HuH-7 (cell line): ENCODE measurements around the gene PDPR.
A peak's percentile ranks its signal among the peaks of the same experiment; 100 is the strongest.
"Not testable (repeated sequence)": the region's sequence is repeated elsewhere in the genome, so short reads cannot be mapped to it uniquely, and the experiment has no call there.

Experiments used
- DNase-seq: peaks from one replicate; pipeline ENCODE4 v3.0.0; 2011; ENCODE audit warnings: low spot score

The PDPR gene

DNA sequence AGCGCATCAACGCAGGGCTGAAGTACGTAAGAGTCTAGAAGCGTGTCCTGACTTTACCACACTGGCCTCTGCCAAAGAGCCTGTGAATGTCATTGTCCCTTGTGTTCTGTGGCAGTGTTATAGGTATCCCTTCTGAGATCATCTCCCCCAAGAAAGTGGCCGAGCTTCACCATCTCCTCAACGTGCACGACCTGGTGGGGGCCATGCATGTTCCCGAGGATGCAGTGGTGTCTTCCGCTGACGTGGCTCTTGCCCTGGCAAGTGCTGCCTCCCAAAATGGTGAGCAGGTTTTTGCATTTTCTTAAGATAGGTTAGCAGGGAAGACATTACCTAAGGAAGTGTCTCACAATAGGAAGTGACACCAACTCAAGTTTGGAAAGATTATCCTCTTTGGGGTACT, 14.7 kb downstream of the PDPR start:
- not testable (repeated sequence) for DNase-seq

DNA sequence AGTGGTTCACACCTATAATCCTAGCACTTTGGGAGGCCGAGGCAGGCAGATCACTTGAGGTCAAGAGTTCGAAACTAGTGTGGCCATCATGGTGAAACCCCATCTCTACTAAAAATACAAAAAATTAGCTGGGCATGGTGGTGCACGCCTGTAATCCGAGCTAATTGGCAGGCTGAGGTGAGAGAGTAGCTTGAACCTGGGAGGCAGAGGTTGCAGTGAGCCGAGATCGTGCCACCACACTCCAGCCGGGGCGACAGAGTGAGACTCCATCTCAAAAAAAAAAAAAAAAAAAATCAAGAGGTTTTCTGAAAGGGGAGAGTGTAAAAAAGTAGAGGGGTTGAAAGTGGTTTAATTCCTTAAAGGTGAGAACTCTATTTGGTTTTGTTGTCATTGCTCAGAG, 21.7 kb downstream of the PDPR start:
- not testable (repeated sequence) for DNase-seq

DNA sequence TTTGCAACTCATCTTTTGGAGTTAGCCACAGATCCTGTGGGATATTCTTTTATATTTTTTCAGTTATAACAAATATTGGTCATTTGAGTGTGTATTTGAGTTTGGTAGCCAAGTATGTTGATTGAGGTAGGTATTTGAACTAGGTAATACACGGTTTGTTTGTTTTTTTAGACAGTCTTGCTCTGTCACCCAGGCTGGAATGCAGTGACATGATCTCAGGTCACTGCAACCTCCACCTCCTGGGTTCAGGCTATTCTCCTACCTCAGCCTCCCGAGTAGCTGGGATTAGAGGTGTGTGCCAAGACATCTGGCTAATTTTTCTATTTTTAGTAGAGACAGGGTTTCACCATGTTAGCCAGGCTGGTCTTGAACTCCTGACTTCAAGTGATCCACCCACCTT, 22.5 kb downstream of the PDPR start:
- DNase-seq = not testable (repeated sequence)

DNA sequence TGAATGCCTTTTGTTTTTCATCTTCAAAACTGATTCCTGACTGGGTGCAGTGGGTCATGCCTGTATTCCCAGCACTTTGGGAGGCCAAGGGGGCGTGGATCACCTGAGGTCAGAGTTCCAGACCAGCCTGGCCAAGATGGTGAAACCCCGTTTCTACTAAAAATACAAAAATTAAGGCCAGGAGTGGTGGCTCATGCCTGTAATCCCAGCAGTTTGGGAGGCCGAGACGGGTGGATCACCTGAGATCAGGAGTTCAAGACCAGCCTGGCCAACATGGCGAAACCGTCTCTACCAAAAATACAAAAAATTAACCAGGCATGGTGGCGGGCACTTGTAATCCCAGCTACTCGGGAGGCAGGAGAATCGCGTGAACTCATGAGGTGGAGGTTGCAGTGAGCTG, 28.6 kb downstream of the PDPR start:
- DNase-seq = not testable (repeated sequence)

DNA sequence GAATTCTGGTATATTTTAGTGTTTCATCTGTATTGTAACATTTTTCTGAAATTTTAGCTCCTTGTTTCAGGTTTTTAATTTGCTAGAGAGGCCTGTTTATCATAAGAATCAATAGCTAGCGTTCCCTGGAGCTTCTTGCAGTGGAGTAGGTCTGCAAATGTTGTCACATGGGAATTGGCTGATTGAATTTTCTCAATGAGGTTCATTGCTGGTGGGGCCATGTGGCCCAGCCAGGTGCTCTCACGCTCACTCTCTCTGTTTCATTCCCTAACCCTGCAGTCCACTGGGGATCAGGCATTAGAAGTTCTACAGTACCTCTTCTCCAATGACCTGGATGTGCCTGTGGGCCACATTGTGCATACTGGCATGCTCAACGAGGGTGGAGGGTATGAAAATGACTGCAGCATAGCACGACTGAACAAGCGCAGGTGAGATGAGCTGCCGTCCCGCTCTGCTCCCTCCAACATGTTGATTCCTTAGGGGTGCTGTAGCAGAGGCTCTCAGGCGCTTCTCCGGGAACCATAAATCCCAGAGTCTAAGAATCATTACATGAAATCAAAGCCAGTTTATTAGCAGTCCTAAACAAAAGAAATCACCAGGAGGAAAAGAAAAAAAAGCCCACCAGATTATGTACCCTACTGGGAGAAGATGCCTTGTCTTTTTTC, 29.2 kb downstream of the PDPR start:
- DNase-seq = not testable (repeated sequence)

DNA sequence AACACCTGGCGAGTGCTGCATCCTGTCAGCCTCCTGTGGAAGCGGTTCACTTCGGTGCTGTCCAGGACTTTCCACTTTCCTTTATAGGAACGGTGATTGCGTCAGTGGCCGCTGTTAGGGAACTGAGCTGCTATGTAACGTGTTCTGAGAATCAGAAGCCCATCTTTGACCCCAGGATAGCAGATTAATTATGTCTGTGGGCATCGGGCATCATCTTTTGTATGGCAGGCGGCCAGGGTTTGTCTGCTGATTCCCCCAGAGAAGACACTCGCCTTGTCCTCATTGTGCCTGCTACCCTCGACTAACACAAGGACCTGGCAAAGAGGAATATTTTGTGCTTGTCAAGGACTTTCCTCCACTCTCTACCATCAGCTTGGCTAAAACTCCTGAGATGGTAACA, 33.7 kb downstream of the PDPR start:
- not testable (repeated sequence) for DNase-seq

DNA sequence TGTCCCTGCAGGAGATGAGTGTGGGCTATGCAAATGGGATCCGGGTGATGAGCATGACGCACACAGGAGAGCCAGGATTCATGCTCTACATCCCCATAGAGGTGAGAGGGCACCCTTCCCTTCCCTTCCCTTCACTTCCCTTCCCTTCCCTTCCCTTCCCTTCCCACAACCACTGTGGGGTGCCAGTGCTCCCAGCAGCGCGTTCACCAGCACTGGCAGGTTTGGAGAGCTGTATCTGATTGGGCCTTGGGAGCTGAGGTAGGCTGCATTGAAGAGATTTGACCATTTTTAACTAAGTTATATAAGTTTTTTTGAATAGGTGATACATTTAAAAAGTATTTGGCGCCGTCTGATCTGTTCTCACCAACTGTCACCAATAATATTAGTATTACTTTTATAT, 34.3 kb downstream of the PDPR start:
- not testable (repeated sequence) for DNase-seq

DNA sequence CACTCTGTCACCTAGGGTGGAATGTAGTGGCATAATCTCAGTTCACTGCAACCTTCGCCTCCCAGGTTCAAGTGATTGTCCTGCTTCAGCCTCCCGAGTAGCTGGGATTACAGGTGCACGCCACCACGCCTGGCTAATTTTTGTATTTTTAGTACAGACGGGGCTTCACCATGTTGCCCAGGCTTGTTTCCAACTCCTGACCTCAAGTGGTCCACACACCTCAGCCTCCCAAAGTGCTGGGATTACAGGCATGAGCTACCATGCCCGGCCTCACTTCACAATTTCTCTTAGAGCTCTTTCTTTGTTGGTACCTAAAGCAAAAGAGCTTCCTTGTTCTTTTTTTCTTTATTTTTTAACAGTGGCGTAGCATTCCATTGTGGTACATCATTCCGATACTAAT, 35.2 kb downstream of the PDPR start:
- not testable (repeated sequence) for DNase-seq

DNA sequence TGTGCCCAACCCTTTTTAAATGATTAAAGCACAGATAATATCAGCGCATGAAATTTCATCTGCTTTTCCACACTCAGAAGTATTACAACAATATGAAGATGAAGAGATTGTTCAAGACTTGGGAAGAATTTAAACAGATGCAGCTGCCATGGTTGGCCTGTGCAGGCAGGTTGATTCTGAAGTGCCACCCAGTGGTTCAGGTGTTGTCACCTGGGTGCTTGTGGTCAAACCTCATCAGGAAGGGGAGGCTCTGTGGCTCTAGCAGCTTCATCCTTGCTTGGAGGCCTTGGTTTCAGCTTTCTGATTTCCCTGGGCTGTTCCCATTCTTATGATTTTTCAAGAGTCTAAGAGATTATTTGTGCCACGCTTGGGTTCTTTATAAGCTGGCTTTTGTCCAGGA, 37.3 kb downstream of the PDPR start:
- DNase-seq = no peak

DNA sequence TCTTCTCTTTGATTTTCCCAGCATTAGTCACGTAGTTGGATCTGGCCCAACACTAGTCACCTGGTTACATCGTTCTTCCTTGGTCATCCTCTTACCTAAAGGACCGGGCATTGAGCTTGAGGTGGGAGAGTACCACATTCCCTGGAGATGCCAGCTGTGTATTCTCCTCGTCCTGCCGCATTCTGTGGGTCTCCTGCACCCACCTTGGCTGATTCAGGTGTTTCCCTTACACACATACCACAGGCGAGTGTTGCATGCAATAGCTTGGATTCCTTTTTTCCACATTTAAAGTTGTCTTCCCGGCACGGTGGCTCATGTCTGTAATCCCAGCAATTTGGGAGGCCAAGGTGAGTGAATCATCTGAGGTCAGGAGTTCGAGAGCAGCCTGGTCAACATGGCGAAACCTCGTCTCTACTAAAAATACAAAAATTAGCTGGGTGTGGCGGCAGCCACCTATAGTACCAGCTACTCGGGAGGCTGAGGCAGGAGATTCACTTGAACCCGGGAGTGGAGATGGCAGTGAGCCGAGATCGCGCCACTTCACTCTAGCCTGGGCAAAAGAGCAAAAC, 37.9 kb downstream of the PDPR start:
- no peak for DNase-seq

DNA sequence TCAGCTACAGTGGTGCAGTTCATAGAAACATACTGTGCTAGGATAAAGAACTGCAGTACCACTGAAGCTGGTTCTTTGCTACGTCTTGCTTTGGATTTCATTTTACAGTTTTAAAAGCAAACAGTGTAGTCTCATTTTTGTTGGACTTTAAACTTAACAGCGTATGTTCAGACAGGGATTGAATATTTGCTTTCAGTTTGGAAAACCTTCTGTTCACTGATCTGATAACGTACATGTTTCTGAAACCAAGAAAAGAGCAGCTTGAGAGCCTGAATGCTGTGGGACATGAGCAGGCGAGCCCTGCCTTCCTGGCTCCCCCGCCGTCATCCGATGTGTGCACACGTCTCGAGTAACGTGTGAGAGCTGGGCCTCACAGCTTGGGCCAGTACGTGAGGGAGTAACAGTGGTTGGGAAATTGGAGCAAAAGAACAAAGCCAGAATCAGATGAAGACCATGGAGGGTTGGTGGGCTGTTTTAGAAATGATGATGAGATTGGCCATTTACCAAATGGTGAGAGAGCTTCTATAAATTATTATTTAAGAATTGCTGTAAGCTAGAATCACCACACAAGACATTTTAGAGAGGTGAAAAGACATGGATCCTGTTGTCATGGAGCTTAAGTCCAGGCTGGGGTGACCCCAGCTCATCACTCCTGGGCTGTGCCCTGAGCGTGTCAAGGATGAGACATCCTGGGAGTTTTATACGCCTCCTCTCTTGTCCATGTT, 38.6 kb downstream of the PDPR start:
- DNase-seq = peak; percentile 73

DNA sequence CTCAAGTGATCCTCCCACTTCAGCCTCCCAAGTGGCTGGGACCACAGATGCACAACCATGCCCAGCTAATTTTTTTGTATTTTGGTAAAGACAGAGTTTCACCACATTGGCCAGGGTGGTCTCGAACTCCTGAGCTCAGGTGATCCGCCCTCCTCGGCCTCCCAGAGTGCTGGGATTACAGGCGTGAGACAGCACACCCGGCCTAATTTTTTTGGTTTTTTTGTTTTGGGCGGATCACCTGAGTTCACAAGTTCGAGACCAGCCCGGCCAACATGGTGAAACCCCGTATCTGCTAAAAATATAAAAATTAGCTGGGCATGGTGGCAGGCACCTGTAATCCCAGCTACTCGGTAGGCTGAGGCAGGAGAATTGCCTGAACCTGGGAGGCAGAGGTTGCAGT, 40.6 kb downstream of the PDPR start:
- not testable (repeated sequence) for DNase-seq

DNA sequence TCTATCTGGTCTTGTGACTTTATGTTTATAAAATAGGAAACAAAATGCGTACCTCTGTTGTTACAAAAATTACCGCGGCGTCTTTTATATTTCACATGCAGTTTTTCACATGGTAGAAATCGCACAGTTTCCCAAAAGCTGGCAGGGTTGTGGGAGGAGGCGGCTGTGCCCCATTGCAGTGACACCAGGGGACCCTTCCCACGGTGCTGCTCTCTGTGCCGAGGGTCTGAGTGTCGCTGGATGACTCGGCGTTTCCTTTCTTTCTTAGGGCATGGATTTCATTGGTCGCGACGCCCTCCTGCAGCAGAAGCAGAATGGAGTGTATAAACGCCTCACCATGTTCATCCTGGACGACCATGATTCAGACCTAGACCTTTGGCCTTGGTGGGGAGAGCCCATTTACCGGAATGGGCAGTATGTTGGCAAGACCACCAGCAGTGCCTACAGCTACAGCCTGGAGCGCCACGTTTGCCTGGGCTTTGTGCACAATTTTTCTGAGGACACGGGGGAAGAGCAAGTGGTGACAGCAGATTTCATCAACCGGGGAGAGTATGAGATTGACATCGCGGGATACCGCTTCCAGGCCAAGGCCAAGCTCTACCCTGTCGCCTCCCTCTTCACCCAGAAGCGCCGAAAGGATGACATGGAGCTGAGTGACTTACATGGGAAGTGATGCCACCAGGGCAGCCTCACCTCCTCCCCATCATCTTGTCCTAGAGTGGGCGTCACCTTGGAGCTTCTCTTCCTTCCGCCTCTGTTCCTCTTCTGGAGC, 42.3 kb downstream of the PDPR start:
- DNase-seq = no peak

DNA sequence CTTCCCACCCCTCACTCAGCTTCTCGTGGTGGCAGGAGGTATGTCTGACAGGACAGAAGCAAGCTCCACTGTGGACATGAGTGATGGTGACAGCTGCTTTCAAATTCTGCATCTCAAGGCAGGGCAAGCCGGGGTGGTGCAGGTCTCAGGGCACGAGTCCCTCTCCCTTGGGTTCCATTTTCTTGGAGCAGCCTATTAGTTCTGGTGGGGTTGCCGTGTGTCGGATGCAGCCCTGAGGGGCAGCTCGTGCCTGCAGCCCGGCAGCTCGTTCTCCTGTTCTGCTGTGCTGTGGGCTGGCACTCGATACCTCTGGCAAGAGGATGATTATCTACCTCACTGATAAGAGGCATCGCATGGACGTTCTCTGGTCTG, 43.0 kb downstream of the PDPR start:
- DNase-seq = peak; percentile 47

DNA sequence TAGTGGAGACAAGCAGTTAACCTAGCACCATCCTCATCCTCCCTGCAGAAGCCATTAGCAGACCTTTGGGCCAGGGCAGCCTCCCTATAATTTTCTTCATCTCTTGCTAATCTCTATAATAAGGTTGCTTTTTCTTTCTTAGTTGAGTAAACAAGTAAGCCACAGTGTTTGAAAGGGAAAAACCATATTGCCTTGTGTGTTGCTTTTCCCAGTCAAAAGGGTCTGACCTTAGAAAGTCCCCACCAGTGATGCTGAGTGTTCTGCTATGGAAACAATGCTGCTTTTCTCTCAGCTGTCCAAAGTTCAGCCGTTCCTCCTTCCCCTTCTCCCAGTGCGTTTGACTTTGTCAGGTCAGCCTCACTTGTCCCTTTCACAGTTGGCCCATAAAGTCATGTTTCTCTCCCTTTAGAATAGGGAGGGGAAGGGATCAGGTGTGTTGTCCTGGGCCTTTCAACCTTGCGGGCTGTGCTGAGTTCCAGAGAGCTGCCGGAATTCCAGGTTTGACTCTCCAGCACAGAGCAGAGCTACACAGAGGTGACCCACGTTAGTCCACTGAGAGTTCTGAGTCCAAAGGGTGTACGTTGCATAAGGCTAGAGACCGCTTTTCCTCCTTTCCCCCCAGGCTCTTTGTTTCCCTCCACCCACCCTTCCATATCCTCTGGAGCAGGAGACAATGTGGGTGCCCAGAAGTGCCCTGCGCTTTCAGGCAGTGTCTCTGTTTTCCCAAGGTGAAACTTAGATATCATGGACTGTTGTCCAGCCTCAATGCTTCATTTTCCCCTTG, 43.5 kb downstream of the PDPR start:
- DNase-seq = peak; percentile 87

DNA sequence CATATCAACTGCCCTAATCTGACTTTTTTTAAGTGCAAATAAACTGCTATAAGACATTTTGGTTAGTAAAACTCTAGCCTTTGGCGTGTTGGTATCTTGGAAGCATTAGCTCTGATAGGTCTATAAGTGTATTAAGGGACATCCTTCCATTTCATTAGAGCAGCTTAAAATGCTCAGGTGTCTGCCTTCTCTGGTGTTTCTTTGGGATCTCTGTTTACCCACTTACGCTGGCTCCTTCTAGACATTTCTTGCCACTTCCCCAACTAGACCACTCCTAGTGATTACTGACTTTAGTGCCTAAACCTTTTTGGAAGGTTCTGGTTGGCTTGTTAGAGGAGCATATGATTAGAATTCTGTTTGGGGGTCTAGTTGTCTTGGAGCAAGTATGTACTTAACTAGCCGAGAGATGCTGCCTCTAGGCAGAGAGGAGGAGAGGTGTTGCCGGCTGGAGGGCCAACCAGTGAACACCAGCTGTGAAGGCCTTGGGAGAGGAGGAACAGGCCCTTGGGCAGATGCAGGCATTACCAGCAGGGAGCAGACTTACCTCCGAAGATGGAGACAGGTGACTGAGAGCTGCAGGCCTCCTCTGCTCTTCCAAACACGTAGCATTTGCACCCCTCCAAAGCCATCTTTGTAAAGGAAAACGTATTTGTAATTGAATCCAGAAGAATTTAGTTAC, 44.3 kb downstream of the PDPR start:
- DNase-seq = peak; percentile 46

DNA sequence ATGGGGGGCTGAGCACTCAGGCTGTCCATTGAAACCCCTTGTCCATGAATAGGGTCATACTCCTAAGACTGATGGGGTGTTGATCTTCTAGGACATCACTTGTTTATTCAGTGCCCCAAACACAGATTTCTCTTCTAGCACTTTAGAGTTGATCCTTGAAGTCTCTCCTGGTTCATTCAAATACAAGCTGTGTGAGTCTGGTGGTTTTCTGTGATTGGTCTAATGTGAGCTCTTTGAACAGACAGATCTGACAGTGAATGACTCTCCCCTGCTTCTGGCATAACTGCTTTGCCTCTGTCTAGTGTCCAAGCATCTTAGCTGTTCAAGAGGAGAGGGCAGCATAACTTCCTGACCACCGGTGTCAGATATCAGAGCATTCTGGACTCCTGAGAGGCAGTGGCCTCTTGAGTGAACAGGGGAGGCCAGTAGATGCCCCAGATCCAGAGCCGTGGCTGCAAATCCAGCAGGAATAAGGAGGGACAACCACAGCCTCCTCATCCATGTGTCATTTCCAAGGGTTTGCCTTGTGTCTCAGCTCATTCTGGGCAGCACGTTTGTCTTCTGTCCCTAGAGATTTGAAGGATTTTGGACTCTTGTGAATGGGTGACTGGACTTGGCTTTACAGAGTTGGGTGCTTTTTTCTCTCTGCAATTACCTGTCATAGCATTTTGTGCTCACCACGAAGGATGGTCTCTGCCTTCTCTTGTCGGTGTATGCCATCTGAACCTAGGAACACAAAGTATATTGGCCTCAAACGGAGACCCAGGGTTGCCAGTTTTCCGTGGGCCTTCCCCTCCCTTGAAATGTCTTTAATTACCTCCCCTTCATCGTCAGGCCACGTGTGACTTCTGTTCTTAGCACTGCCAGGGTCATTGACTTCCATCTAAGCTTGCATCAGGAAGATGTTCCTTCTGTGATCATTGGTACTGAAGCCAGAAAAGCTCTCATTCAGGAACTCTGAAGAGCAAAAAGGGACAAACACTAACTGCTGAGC, 45.5 kb downstream of the PDPR start:
- DNase-seq = no peak

DNA sequence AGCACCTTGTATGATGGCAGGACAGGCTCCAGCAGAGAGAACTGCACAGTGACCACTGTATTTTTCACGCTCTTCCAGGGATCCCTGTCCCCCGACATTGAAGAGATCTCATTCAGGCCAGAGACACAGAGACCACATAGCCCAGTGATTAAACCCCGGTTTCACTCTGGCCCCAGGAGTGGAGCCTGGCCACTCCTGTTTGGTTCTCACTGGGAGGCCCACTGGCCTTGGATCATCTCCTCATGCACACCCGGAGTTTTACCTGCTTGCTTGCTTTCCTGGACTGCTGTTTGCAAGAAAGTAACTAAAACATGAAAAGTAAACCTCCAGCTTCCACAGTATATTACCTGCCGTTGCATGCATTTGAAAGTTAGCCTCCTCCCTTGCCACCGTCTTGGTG, 46.3 kb downstream of the PDPR start:
- DNase-seq = no peak

DNA sequence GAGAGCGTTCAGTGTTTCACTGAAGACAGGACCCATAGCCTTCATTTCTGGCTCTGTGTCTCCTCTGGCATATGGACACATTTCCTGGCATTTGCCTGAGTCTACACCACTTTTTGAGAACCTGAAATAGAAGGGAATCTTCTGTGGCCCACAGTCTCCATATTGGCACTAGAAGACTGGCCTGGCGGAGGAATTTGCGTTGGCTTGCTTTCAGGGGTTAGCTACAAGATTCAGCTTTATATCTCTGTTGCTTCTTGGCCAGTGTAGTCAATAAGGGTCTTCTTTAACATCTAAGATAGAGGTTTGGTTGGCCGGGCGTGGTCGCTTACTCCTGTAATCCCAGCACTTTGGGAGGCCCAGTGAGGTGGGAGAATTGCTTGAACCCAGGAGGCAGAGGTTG, 46.7 kb downstream of the PDPR start:
- DNase-seq = no peak

DNA sequence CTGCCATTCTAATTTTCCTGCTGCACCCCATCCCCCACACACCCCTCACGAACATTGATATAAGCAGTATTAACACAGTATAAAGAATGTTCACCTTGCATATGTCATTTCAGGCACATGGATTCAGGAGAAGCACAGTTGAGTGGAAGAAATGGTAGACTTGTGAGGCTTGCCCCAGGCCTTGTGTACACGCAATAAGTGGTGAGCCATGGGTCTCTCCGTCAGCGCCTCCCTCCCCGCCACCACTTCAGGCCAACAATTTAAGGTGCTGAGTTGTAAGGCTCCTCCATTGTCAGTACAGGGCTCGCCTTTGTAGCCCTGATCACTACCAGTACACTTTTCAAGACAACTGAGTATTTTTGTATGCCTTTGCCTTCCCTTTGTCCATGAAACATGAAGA, 47.2 kb downstream of the PDPR start:
- DNase-seq = no peak
